ENCODE measurements around the gene FOXP4.

Gene FOXP4

DNA sequence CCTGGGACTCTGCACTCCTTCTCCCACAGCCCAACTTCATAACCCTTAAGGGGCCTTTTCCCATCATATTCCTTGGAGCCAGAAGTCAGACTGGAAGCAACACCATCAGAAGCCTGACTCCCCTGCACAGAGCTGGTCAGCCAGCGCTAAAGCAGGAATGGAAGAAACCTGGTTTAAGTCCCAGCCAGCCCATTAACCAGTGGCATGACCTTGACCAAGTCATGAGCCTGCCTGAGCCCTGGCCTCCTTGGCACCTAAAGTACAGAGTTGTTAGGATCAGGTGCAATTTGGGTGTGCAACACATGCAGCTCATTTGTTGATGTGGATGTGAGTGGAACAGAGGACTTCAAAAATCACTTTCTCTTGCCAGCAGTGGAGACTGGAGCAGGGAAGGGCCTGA lies 20.8 kb downstream of the FOXP4 start:
- no peak for DNase-seq

DNA sequence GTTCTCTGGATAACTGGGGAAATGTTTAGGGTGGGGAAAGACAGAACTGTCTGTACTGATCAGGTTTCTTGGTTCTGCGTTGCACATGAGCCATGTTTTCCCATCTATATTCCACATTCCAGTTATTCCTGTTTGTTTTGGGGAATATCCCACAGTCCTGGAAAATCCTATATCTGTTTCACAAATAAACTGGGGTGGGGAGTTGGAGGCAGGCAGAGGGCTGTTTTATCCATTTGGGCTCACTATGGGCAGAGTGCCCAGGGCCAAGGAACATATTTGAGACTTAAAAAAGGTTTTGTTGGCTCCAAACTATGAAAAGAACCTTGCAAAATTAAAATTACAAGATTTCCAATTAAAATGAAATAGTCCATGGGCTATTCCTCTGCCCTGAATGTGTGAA lies 21.5 kb downstream of the FOXP4 start:
- no peak for DNase-seq

DNA sequence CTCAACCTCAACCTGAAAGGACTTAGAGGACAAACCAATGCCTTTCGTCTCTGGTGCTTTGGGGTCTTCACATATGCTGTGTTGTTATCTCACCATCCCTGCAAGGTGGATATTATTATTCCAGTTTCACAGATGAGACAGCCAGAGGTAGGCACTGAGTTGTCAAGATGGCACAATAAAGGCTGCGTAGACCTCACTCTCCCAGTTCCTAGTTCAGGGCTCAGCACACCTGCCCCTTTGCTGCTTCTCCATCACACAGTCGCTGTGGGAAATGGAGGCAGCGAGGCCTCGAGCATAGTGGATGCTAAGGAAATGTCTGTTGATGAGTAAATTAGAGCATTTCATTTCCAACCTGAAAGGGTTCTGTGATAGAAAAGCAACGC lies 22.0 kb downstream of the FOXP4 start:
- no peak for DNase-seq

DNA sequence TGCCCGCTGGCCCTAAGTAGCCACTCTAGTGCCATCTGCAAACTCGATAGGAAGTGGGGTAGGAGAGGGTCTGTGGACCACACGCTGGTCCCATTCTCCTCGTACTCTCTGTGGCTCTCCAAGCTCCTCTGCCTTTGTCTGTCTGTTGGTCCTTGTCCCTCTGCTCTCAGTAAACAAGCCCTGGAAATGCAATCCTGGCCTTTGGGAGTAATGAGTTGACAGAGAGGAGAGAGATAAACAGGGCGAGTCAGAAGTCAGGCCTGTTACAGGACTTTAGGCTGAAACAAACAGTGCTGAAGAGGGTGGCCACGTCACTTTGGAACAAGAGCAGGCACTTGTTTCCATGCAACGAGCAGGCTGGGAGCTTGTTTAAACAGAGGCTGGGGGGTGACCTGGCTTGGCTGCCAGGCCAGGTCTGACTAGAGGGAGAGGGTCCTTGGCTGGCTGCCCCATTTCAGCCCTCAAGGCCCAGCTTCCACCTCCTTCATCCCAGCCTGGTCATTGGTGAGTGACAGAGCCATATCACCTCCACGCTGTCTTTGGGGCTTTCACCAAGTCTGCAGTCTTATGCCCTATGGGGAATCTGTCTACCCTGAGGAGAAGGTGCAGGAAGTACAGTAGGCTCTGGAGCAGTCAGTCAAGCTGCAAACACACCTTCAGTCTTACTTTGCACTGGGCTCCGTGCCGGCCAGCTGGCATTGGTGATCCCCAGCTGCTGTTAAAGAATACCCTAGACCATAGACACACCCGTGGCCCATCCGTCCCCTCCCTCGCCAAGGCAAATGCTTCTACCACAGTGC lies 22.6 kb downstream of the FOXP4 start:
- DNase-seq: no peak

DNA sequence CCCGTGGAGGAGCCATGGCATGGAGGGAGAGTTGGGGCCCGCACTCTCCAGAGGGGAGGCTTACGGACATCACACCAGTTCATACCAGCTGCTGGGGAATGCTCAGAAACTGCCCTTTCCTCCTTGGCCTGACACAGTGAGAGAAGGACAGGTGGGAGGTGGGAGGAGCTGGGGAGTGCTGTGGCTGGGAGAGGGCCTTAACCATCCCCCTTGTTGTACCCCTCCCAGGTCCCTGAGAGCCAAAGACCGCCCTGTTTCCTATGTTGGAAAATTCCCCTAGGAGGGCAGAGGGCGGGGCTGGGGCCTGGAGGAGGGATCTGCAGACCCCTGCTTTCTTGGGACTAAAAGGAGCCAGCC lies 24.1 kb downstream of the FOXP4 start:
- no peak for DNase-seq

DNA sequence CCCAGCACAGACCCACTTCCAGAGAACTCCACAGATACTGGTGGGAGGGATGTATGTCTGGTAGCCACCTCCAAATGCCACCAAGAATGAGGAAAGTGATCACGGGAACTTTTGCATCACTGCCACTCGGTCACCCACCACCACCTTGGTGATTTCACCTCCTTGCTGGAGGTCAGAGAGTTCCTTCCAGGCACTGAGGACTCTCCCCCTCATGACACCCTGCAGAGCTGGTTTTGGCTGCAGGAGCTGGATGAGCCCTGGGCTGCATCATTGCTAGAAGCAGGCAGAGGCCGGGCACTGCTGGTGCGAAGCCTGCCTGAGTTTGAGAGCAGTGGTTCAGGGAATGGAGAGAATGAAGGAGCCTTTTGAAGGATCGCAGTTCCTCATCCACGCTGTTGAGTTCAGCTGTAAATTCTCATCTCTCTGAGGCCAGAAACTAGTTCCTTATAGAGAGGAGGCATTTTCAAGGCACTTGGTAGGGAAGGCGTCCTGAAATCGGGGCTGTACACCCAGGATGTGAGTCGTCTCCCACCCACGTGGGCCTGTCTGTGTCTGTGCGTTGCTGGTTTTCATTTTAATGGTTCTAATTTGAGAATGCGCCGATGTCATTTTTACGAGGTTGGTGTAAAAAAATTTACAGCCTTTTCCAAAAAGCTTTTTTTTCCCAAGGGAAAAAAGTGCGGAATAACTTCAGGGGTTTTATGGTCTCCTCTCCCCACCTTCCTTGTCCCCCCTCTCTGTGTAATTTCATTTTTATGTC lies 25.0 kb downstream of the FOXP4 start:
- peak; percentile 49 to 52 for DNase-seq

DNA sequence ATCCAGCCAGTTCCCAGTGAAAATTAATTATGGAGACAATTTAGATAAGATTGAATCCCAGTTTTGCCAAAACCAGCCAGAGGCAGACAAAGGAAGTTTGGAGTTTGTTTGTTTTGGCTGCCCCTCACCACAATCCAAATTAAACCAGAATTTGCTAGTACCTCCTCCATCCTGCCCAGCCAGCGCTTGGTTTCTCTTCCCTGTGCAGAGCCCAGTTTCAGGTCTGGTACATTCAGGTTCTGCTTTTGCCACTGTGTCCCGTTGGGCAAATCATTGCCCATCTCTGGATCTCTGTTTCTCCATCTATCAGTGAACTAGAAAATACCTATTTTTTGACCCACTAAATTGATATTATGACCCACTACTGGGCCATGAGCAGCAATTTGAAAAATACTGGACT lies 26.4 kb downstream of the FOXP4 start:
- no peak for DNase-seq

DNA sequence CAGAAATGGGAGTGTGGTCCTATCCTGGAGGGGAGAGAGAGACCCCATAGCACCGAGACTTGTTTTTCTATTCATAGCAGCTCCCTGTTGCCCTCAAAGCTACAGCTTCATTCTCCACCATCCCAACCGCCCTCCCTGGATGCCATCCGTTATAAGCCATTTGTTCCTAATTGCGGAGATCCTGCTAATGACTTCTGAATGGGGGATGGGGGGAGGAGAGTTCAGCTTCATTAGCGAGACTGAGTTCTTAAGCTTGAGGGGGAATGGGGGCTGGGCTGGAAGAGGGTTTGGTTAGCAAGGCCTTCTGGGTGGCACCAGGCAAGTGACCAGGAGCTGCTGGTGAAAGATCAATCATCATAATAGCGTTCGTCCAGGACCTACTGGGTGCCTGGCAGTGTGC lies 27.1 kb downstream of the FOXP4 start:
- DNase-seq: no peak

DNA sequence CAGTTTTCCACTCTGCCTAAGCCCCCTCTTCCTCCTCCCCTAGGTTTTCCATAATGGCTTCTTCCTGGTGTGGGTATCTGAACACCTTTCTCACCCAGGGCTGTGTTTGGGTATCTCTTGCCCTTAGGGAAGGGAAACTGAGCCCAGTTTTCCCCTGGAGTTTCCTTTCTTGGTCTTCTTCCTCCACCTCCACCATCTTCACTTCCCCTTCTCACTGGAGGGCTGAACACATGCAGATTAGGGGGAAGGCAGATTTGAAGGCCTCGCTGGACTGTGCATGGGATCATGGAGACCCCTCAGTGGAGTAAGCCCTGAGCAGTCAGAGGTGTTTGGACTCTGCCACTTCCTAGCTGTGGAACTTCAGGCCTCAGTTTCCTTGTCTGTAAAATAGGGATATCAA lies 27.8 kb downstream of the FOXP4 start:
- no peak for DNase-seq

DNA sequence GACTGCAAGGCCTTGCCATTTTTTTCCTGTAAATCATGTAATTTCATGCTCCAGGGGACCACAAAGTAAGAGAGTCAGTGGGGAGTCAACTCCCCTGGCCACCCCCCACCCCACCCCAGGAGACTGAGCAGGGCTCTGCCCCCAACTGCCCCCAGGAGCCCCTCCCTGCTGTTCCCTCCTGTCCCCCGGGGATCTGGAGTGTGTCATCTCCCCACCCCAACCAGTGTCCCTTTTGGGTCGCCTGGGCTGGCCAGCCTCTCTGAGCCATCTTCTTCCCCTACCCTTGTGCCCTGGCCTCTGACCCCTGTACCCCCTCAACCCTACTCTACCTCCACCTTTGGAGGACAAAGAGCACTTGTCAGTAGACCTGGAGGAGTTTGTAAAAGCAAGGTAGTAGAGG lies 29.4 kb downstream of the FOXP4 start:
- DNase-seq: no peak

DNA sequence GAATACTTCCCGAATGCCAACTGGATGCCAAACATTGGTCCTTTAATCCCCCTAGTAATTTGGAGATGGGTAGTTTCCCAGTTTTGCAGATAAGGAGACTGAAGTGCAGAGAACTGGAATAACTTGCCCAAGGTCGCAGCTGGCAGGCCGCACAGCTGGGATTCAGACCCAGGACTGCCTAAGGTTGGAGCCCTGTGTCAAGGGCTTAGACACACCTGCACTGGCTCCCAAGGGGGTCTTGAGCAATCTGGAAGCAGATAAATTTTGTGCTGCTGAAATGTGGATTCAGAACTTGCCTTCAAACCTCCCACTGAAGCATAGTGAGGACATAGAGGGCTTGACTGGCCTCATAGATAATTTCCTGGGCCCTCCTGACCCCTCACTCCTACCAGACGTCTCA lies 30.5 kb downstream of the FOXP4 start:
- DNase-seq: no peak

DNA sequence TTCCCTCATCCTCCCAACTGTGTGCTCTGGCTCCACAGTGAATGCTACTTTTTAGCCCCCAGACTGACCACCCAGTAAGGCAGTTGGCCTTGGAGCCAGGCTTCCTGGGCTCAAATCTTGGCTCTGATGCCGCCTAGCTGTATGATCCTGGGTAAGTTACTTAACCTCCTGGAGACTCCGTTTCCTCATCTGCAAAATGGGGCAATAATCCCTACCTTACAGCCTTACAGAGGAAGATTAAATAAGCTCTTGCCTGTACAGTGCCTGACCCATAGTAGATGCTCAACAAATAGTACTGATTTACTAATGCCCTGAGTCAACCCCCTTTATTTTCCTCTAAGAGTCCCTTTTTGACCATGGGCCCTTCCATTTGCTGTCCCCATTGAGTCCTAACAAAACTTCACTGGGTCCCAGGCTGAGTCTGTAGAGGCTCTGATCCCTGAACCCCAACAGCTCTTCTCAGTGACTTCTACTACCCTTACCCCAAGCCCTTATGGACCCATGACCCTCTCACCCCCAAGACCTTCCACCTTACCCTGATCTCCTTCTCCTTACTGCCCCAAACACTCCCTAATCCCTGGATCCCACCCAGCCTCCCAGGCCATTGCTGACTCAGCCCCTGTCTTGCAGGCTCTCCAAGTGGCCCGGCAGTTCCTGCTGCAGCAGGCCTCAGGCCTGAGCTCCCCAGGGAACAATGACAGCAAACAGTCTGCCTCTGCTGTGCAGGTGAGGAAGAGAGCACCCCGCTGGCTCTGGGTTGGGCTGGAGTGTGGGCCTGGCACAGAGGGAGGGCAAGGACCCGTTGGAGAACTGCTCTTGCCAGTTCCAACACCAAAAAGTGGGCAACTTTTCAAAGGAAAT lies 31.4 kb downstream of the FOXP4 start:
- DNase-seq: no peak

DNA sequence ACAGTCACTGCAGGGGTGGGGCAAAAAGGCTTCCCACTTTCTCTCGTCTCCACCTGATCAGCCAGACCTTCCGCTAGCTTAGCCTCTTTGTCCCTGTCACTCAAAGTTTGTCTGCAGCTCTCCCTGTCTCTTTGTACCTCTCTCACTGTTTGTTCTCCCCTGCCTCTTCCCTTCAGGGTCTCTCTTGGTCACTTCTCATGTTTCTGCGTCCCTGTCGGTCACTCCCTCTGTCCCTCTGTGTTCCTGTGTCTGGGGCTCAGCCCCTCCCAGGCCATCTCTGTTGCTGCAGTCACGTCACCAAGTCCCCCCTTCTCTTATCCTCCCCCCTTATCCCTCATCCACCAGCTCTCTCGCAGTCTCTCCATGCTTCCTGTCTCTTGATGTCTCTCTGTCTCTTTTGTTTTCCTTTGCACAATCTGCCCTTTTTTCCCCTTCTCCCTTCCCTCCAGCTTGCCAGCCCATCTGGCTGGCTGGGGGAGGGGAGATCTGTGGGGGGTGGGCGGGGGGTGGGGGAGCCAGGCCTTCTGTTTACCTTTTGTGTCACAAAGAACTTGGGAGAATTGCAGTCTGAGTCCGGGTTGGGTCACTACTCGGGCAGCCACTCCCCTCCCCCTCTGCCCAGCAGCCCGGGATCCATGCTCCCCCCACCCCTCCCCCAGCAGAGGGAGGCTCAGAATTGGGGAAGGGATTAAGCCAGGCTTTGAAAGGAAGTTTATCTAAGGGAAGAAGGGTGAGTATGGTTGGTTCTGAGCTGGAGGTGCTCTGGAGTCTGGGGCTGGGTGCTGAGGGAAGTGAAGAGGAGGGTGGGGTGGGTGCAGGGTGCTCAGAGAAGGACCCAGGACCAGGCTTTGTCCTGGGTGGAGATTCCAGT lies 32.3 kb downstream of the FOXP4 start:
- no peak for DNase-seq

DNA sequence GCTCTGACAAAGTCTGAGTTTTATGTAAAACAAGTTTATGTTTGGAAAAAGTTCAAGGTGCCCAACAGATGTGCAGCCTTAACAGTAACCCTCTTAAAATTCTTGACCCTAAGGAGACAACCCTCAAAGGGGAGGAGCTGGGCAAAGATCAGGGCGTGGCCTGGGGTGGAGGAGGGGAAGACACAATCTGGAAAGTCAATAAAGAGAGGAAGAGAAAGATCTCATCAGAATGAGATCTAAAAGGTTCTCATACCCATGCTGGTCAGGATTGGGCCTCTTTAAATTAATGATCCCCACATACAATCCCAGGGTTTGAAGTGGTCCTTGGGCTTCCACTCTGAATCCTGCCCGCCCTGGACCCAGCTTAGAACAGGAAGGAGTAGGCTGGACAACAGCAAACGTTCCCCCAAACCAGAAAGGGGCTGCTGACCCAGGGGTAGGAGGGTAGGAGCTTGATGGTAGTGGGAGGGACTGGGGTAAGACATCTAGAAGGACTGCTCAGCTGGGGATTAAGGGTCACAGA lies 33.0 kb downstream of the FOXP4 start:
- no peak for DNase-seq

DNA sequence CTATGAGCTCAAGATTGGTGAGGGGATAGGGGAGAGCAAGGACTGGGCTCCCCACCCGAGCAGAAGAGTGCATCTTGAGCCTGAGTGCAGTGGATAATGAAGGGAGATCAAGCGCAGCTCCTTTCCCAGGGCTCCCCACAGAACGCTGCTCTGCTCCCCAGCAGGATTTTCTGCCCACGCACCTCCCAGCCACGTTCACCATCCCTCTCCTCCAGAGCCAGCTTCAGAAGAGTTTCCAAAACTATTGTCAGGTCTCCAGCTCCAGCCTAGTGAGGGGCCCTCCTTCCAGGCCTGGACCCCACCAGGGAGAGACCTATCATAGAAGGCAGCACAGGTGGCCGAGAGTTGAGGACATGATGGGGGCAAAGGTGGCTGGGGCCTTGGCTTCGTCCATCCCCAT lies 34.5 kb downstream of the FOXP4 start:
- no peak for DNase-seq

DNA sequence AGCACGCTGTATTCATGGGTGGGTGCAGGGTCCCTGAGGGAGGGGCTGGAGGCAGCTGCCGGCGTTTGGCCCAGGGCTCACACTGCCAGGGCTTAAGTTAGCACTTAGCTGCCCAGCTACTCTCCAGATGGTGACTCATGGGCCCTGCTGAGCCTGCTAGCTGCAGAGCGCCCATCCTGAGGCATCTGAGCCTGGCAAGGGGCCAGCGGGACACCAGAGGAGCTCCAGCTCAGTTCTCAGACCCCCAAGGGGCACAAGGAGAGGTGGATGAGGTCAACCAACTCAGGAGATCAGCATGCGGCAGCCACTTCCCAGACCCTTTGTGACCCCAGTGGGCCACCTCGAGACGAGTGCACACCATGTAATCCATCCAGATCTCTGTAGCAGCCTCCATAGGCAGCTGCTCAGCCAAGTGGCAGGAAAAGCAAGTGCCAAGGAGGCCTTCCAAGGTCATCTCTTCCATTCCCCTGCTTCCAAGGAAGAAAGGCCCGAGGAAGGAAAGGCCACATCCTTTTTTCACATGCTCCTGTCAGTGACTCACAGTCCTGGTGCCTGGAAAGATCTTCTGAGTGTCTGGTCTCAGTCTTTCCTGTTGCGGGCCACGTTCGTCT lies 35.3 kb downstream of the FOXP4 start:
- no peak for DNase-seq

DNA sequence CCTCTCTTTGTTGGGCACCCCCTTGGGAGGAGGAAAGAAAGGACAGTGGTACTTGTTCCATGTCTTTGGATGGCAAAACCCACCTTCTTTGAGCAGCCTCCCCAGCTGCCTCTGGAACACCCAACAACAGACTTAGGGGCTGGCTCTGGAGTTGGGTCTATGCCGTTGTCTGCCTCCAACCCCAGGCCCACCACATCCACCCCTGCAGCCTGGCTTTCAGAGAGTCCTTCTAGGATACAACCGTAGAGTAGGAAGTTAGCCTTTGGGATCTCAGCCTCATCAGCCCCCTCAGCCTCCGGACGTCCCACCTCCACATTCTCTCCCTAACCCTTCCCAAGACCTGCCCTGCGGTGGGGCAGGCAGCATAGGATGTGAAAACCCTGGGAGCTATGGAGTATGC lies 36.4 kb downstream of the FOXP4 start:
- no peak for DNase-seq

DNA sequence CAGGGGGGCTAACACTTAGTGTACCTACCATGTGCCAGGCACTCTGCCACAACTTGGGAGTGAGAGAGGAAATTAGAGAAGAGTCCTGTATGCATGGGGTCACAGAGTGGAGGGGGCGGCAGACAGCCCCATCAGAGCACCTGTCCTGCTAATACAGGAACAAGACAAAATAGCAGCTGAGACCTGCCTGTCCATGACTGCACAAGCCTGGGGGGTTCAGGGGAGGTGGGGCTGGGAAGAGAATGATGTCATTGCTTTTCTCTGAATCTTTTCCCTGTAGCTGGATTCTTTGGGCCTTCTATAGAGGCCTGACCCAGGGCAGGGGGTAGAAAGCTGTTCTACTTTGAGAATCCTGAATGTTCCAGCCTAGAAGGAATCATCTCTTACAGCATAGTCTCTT lies 37.4 kb downstream of the FOXP4 start:
- DNase-seq: no peak

DNA sequence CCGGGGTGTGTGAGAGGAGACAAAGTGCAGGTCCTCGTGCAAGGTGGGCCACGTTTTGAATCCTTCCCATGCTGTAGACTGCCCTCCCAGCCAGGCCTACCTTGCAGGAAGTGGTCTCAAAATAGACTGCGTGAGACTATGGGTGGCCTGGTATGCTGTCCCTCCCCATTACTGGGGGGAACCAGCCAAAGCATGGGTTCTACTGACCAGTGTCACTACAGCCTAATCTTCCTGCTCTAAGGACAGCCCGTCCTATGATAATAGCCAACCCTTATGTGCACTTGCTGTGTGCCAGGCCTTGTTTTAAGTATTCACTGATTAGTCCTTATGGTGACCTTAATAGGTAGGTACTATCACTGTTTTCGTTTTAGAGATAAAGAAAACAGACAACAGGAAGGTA lies 38.0 kb downstream of the FOXP4 start:
- DNase-seq: no peak

DNA sequence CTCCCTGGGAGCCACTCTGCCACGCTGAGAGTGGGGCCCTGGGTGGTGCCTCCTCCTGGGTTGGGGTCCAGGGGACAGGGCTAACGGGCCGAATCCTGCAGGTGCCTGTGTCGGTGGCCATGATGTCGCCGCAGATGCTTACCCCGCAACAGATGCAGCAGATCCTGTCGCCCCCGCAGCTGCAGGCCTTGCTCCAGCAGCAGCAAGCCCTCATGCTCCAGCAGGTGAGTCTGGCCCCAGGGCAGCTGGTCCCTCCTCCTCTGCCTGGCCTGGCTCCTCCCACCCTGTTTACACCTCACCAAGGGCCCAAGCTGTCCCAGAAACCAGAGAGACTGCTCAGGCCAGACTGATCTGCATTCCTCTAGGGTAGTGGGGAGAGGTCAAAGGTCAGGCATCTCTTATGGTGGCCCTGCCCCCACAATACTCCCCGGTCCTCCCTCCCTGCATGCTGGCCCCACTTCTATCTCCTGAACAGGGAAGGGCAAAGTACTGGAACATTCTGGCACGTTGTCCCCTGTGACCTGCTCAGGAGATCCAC lies 38.6 kb downstream of the FOXP4 start:
- DNase-seq: no peak

DNA sequence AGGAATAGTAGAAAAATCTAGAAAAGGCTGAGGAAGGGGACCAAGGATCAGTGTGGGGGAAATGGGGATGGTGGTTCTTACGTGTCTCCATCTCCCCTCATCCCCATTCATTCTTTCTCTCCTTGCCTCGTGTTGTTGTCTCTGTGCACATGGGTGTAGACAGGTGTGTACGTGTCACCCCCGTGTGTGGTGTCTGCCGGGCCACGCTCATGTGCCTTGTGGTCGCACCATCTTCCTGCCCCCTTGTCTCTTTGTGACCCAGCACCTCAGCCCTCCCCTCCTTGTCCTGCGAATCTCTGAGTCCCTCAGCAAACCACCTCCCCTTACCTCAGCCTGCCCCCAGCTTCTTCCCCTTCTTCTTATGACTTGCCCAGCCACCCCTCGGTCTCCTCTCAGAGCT lies 39.4 kb downstream of the FOXP4 start:
- no peak for DNase-seq

All from activated T-cell treated with anti-CD3 and anti-CD28 coated beads, Interleukin-2, amount 50 U/mL, for 48 hours (primary cell).